BLaER1 treated with 17β-estradiol and CSF1 and Interleukin-3, amounts not matched to agents 10 nM and 100 nM (cell line): Measurements from ENCODE around the gene OGFR.

Experiments used
- H3K27ac ChIP-seq, 11 experiments: shearing (Covaris generic); formaldehyde crosslinking; 2 replicates each; pipeline ENCODE4 v1.8.1; 2022
- H3K27me3 ChIP-seq, 11 experiments: shearing (Covaris generic); formaldehyde crosslinking; 2 replicates each; pipeline ENCODE4 v1.8.1; 2022
- H3K36me3 ChIP-seq, 11 experiments: shearing (Covaris generic); formaldehyde crosslinking; 2 replicates each; pipeline ENCODE4 v1.8.1; 2022
- H3K4me1 ChIP-seq, 10 experiments: shearing (Covaris generic); formaldehyde crosslinking; 2 replicates each; pipeline ENCODE4 v1.8.1; 2022
- H3K4me2 ChIP-seq, 11 experiments: shearing (Covaris generic); formaldehyde crosslinking; 2 replicates each; pipeline ENCODE4 v1.8.1; 2022
- H3K4me3 ChIP-seq, 10 experiments: shearing (Covaris generic); formaldehyde crosslinking; 2 replicates each; pipeline ENCODE4 v1.8.1; 2022
- H3K9ac ChIP-seq, 11 experiments: shearing (Covaris generic); formaldehyde crosslinking; 2 replicates each; pipeline ENCODE4 v1.8.1; 2022
- H3K9me3 ChIP-seq, 11 experiments: shearing (Covaris generic); formaldehyde crosslinking; replicated peaks in 1 of 11; 2 replicates each; pipeline ENCODE4 v1.8.1; 2022
- H4K20me1 ChIP-seq, 11 experiments: shearing (Covaris generic); formaldehyde crosslinking; 2 replicates each; pipeline ENCODE4 v1.8.1; 2022
- Cebpa-rat ChIP-seq, 11 experiments: shearing (Covaris generic); IDR thresholded peaks; 2 replicates each; pipeline ENCODE4 v1.8.1; 2022

Gene OGFR

GRCh38 chr20:62824476-62825332 is 20.1 kb downstream of the OGFR start:
- H3K9ac ChIP-seq = peak overlapping the region in 7 of 11 experiments; percentile 7 to 66 (median 57); a peak in 13 of 22 replicates
- H3K4me1 ChIP-seq = peaks cover 43 to 99% (median 91%) of the 10 kb centered on the region in 10 experiments
- H3K27ac ChIP-seq = peak overlapping the region in 6 of 11 experiments; percentile 4 to 49 (median 19); a peak in 6 of 22 replicates
- H3K36me3 ChIP-seq = 0 out of 22 replicates have a peak, but pooled peaks cover 0 to 5% (median 0%) of the 10 kb centered on the region in 11 experiments
- H4K20me1 ChIP-seq = peaks cover 0 to 55% (median 19%) of the 10 kb centered on the region in 11 experiments; a peak in 10 of 22 replicates
- no peak for TF ChIP-seq Cebpa-rat (IDR thresholded peaks at IDR 0.05)
- peaks cover 7 to 15% (median 11%) of the 10 kb centered on the region in 11 experiments; a peak in 17 of 22 replicates for H3K27me3 ChIP-seq
- H3K9me3 ChIP-seq = no peaks in the 10 kb centered on the region
- H3K4me3 ChIP-seq = peak overlapping the region in 4 of 10 experiments; percentile 14 to 42 (median 32); a peak in 4 of 20 replicates
- H3K4me2 ChIP-seq = peak overlapping the region; percentile 70 to 99 (median 83)

- Histone ChIP-seq H3K4me2 (peak overlapping the region; percentile 34 to 98 (median 72)), H3K27me3 (peaks cover 0 to 7% (median 3%) of the 10 kb centered on the region in 11 experiments; a peak in 11 of 22 replicates), H3K4me1 (peaks cover 45 to 98% (median 91%) of the 10 kb centered on the region in 10 experiments), H3K9ac (peak overlapping the region in 4 of 11 experiments; percentile 51 to 59 (median 54); a peak in 7 of 22 replicates), H4K20me1 (peaks cover 0 to 47% (median 12%) of the 10 kb centered on the region in 11 experiments; a peak in 10 of 22 replicates), H3K36me3 (0 out of 22 replicates have a peak, but pooled peaks cover 0 to 5% (median 0%) of the 10 kb centered on the region in 11 experiments), H3K9me3 (no peaks in the 10 kb centered on the region), H3K27ac (peak overlapping the region in 2 of 11 experiments; percentile 48 to 49; a peak in 3 of 22 replicates), H3K4me3 (no peak overlapping the region)
- no peak for TF ChIP-seq Cebpa-rat (IDR thresholded peaks at IDR 0.05)
Measured at GRCh38 chr20:62825333-62825985, 20.8 kb downstream of the OGFR start.

- H3K9ac ChIP-seq = peak overlapping the region in 6 of 11 experiments; percentile 15 to 59 (median 52); a peak in 11 of 22 replicates
- H3K4me2 ChIP-seq = peak overlapping the region; percentile 34 to 98 (median 72)
- peaks cover 46 to 96% (median 90%) of the 10 kb centered on the region in 10 experiments for H3K4me1 ChIP-seq
- 0 out of 22 replicates have a peak, but pooled peaks cover 0 to 5% (median 0%) of the 10 kb centered on the region in 11 experiments for H3K36me3 ChIP-seq
- H3K27ac ChIP-seq = peak overlapping the region in 4 of 11 experiments; percentile 17 to 49 (median 36); a peak in 7 of 22 replicates
- TF ChIP-seq Cebpa-rat (IDR thresholded peaks at IDR 0.05) = no peak
- H4K20me1 ChIP-seq = peaks cover 0 to 42% (median 6%) of the 10 kb centered on the region in 11 experiments; a peak in 9 of 22 replicates
- H3K9me3 ChIP-seq = no peaks in the 10 kb centered on the region
- H3K27me3 ChIP-seq = peaks cover 0 to 4% (median 0%) of the 10 kb centered on the region in 11 experiments; a peak in 4 of 22 replicates
- no peak overlapping the region for H3K4me3 ChIP-seq
Measured at GRCh38 chr20:62825986-62826645, 21.5 kb downstream of the OGFR start.

GRCh38 chr20:62826646-62827310 is 22.1 kb downstream of the OGFR start:
- peaks cover 0 to 35% (median 1%) of the 10 kb centered on the region in 11 experiments; a peak in 8 of 22 replicates for H4K20me1 ChIP-seq
- TF ChIP-seq Cebpa-rat (IDR thresholded peaks at IDR 0.05) = no peak
- H3K27me3 ChIP-seq = peaks cover 0 to 5% (median 0%) of the 10 kb centered on the region in 11 experiments; a peak in 2 of 22 replicates
- peak overlapping the region in 1 of 11 experiments; percentile 49; a peak in 2 of 22 replicates for H3K27ac ChIP-seq
- H3K4me1 ChIP-seq = peaks cover 53 to 96% (median 90%) of the 10 kb centered on the region in 10 experiments
- H3K9ac ChIP-seq = peak overlapping the region in 5 of 11 experiments; percentile 15 to 59 (median 52); a peak in 7 of 22 replicates
- no peak overlapping the region for H3K4me3 ChIP-seq
- H3K9me3 ChIP-seq = no peaks in the 10 kb centered on the region
- 0 out of 22 replicates have a peak, but pooled peaks cover 0 to 5% (median 0%) of the 10 kb centered on the region in 11 experiments for H3K36me3 ChIP-seq
- H3K4me2 ChIP-seq = peak overlapping the region; percentile 34 to 98 (median 72); a peak in 20 of 22 replicates

- 0 out of 22 replicates have a peak, but pooled peaks cover 0 to 5% (median 0%) of the 10 kb centered on the region in 11 experiments for H3K36me3 ChIP-seq
- H3K4me3 ChIP-seq = no peak overlapping the region
- H3K27me3 ChIP-seq = peaks cover 0 to 5% (median 0%) of the 10 kb centered on the region in 11 experiments; a peak in 2 of 22 replicates
- H3K9me3 ChIP-seq = no peaks in the 10 kb centered on the region
- peak overlapping the region in 4 of 11 experiments; percentile 61 to 99 (median 92); a peak in 7 of 22 replicates for H3K4me2 ChIP-seq
- TF ChIP-seq Cebpa-rat (IDR thresholded peaks at IDR 0.05) = no peak
- H3K27ac ChIP-seq = no peak overlapping the region
- H3K4me1 ChIP-seq = peaks cover 60 to 96% (median 91%) of the 10 kb centered on the region in 10 experiments
- no peak overlapping the region for H3K9ac ChIP-seq
- H4K20me1 ChIP-seq = peaks cover 0 to 36% (median 0%) of the 10 kb centered on the region in 11 experiments; a peak in 8 of 22 replicates
Measured at GRCh38 chr20:62827311-62828038, 22.8 kb downstream of the OGFR start.

GRCh38 chr20:62828051-62828450 is 23.4 kb downstream of the OGFR start:
- Histone ChIP-seq H3K4me2 (peak overlapping the region in 7 of 11 experiments; percentile 20 to 99 (median 93); a peak in 9 of 22 replicates), H3K9me3 (no peaks in the 10 kb centered on the region), H3K27me3 (peaks cover 0 to 5% (median 0%) of the 10 kb centered on the region in 11 experiments; a peak in 2 of 22 replicates), H3K27ac (no peak overlapping the region), H3K4me1 (peaks cover 65 to 96% (median 93%) of the 10 kb centered on the region in 10 experiments), H3K9ac (no peak overlapping the region), H4K20me1 (peaks cover 0 to 34% (median 0%) of the 10 kb centered on the region in 11 experiments; a peak in 8 of 22 replicates), H3K36me3 (0 out of 22 replicates have a peak, but pooled peaks cover 0 to 5% (median 0%) of the 10 kb centered on the region in 11 experiments), H3K4me3 (no peak overlapping the region)
- no peak for TF ChIP-seq Cebpa-rat (IDR thresholded peaks at IDR 0.05)
